Tibial artery (tissue), 4 donors: ENCODE results near the gene ZNF524.

Source experiments
- DNase-seq, 2 donors: peaks; one replicate each; pipeline ENCODE4 v3.0.0-alpha.2; 2019
- H3K27ac ChIP-seq, 2 donors: fragments of 200-600 bp; sonication (generic) in 1 of 2; 1 replicate in 1 of 2; 2 replicates in 1 of 2; pipeline ENCODE4 v1.5.1; 2018 to 2019; ENCODE audit warnings: mild to moderate bottlenecking in 1 of 2
- H3K27me3 ChIP-seq, 2 donors: fragments of 200-600 bp; sonication (generic) in 1 of 2; one replicate each; pipeline versions ENCODE4 v1.5.1 to v1.6.0; 2016 to 2019
- H3K36me3 ChIP-seq, 3 donors: fragments of 200-600 bp; sonication (generic) in 2 of 3; one replicate each; pipeline ENCODE4 v1.5.1; 2016 to 2019; ENCODE audit warnings: mild to moderate bottlenecking in 2 of 3
- H3K4me1 ChIP-seq, 4 donors: fragments of 200-600 bp; sonication (generic) in 2 of 4; 1 replicate in 3 of 4; 2 replicates in 1 of 4; pipeline ENCODE4 v1.5.1; 2016 to 2019
- H3K4me3 ChIP-seq, 2 donors: fragments of 200-600 bp; sonication (generic) in 1 of 2; 1 replicate in 1 of 2; 2 replicates in 1 of 2; pipeline ENCODE4 v1.5.1; 2018 to 2019; ENCODE audit warnings: mild to moderate bottlenecking in 2 of 2
- H3K9me3 ChIP-seq, 3 donors: fragments of 200-600 bp; sonication (generic) in 1 of 3; one replicate each; pipeline ENCODE4 v1.5.1; 2016 to 2019
- CTCF ChIP-seq, 2 experiments: fragments of 200-600 bp in 1 of 2; fragments of 450-650 bp in 1 of 2; IDR thresholded peaks; one replicate each; pipeline ENCODE4 v1.5.1; 2017 to 2019; ENCODE audit warnings: antibody characterized with exemption in 2 of 2, mild to moderate bottlenecking in 1 of 2, moderate library complexity in 1 of 2
- intact Hi-C: fragments of 100-400 bp; cut with DNase I; formaldehyde crosslinking; loops from one replicate; pipeline ENCODE4 v1.15.0; 2023; ENCODE audit warnings: low total_unique reads

Gene ZNF524

GRCh38 chr19:55623561-55623960 lies 23.5 kb downstream of the ZNF524 start:
- intact Hi-C loops = loop anchor here (5.0 kb wide), 1 partner anchor 106 kb away; no protein-coding TSS in a partner anchor

DNA sequence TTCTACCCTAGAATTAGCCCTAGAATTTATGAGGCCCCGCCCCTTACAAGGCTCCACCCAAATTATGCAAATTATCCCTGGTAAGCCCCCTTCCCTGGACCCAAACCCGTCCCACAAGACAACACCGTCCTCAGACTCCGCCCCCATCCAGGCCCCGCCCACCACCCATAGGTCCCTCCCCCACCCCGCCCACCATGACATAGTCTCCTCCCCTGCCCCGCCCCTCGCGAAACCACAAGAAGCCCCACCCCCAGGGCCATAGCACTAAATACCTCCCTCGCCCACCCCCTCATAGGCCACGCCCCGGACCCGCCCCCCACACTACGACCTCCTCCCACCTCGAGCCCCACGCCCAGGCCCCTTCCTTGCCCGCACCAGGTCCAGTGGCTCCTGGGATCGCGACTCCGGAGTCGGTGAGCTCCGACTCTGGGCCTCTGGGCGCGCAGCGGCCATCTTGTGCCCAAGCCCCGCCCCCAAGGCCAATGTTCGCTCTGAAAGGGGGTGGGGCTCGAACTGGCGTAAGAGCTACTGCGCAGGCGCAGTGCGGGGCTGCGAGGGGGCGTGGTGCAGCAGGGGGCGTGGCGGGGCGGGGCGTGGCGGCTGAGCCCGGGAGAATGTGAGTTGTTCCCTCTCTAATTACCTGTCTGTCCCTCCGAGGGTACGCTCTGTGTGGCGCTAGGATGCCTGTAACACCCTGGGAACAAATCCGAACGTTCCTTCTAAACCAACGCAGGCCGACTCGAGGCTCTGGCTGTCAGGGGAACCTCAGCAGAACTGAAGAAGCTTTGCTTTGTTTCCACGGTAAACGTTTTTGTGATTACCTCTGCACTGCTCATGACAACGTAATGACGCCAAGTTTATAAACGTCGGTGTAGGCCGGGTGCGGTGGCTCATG lies 24.3 kb downstream of the ZNF524 start, which contains the start of gene ZNF784:
ZNF784 (minus strand) TSS at position 458 of the 895 bp plus-strand sequence; CDS start at position 453, 5 bp downstream.
- peak; percentile 91 to 95 for DNase-seq
- Histone ChIP-seq H3K4me1 (peaks cover 0 to 14% (median 6%) of the 10 kb centered on the region in 4 donors), H3K36me3 (peaks cover 6 to 25% (median 10%) of the 10 kb centered on the region in 3 donors), H3K27ac (peak within 1 kb of the TSS; percentile 89 to 93), H3K27me3 (no peaks in the 10 kb centered on the region), H3K4me3 (peak within 1 kb of the TSS; percentile 59 to 61), H3K9me3 (no peaks in the 10 kb centered on the region)
- intact Hi-C loops = loop anchor here (5.0 kb wide), 1 partner anchor 107 kb away; no protein-coding TSS in a partner anchor
- no peak for TF ChIP-seq CTCF (IDR thresholded peaks at IDR 0.05)

More at GRCh38 chr19:55623561-55623960, 23.5 kb downstream of the ZNF524 start:
- Histone ChIP-seq H3K9me3 (no peaks in the 10 kb centered on the region), H3K4me1 (peaks cover 0 to 14% (median 6%) of the 10 kb centered on the region in 4 donors), H3K36me3 (peaks cover 6 to 25% (median 10%) of the 10 kb centered on the region in 3 donors), H3K27me3 (no peaks in the 10 kb centered on the region), H3K27ac (peak overlapping the region; percentile 89 to 93), H3K4me3 (peak overlapping the region; percentile 59 to 61)
- TF ChIP-seq CTCF (IDR thresholded peaks at IDR 0.05) = no peak
- no peak for DNase-seq

- no peaks in the 10 kb centered on the region for H3K9me3 ChIP-seq
- H3K4me3 ChIP-seq = peak overlapping the region; percentile 59 to 61
- no peaks in the 10 kb centered on the region for H3K27me3 ChIP-seq
- peak overlapping the region; percentile 89 to 93 for H3K27ac ChIP-seq
- DNase-seq = no peak
- peaks cover 6 to 25% (median 10%) of the 10 kb centered on the region in 3 donors for H3K36me3 ChIP-seq
- peaks cover 0 to 14% (median 6%) of the 10 kb centered on the region in 4 donors for H3K4me1 ChIP-seq
- no peak for TF ChIP-seq CTCF (IDR thresholded peaks at IDR 0.05)
- intact Hi-C loops = no loop called here
These were observed 24.9 kb downstream of the ZNF524 start for GRCh38 chr19:55625004-55625326.

DNA sequence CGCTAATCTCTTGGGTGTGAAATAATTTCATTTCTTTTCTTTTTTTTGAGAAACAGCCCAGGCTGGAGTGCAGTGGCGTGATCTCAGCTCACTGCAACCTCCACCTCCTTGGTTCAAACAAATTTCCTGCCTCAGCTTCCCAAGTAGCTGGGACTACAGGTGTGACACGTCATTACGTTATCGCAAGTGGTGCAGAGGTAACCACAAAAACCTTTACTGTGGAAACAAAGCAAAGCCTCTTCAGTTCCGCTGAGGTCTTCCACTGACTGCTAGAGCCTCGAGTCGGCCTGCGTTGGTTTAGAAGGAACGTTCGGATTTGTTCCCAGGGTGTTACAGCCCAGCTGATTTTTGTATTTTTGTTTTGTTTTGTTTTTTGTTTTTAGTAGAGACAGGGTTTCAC lies 26.3 kb downstream of the ZNF524 start:
- no peak for DNase-seq
- H3K9me3 ChIP-seq = no peaks in the 10 kb centered on the region
- intact Hi-C loops = no loop called here
- peaks cover 6 to 13% (median 9%) of the 10 kb centered on the region in 3 donors for H3K36me3 ChIP-seq
- H3K4me3 ChIP-seq = no peak overlapping the region
- no peaks in the 10 kb centered on the region for H3K27me3 ChIP-seq
- TF ChIP-seq CTCF (IDR thresholded peaks at IDR 0.05) = no peak
- no peak overlapping the region for H3K27ac ChIP-seq
- peaks cover 0 to 14% (median 6%) of the 10 kb centered on the region in 4 donors for H3K4me1 ChIP-seq

GRCh38 chr19:55632463-55632834 lies 32.4 kb downstream of the ZNF524 start:
- Histone ChIP-seq H3K27ac (peak overlapping the region in 1 of 2 donors; percentile 35), H3K36me3 (no peaks in the 10 kb centered on the region), H3K9me3 (no peaks in the 10 kb centered on the region), H3K4me1 (peaks cover 5 to 24% (median 23%) of the 10 kb centered on the region in 4 donors), H3K27me3 (no peaks in the 10 kb centered on the region), H3K4me3 (no peak overlapping the region)
- intact Hi-C loops = loop anchor here (5.0 to 10.0 kb wide), 2 partner anchors 35 to 228 kb away; partner anchors contain the start of genes FIZ1 and UBE2S
- DNase-seq = peak; percentile 86 to 98
- TF ChIP-seq CTCF (IDR thresholded peaks at IDR 0.05) = peak; percentile 81 to 90
